MCF 10A (cell line): ENCODE data around the gene CEP85L. TPM values are rescaled to one million over a fixed set of nuclear protein-coding genes. Genes with fewer than 3 reads are reported as not detected.

ENCODE experiments used
- BruUV-seq: library from RNA; stranded (reverse); fragments of 400-500 nt; replicated peaks from 2 replicates; lab custom pipeline; 2021; lab: Mats Ljungman, UMichigan
- CTCF ChIA-PET: fragments of 300-600 bp; sonication (Branson Sonifier 250); formaldehyde crosslinking; extraction: SDS; loops from one replicate; lab custom pipeline; 2021; ENCODE audit warnings: antibody characterized with exemption, inconsistent platforms; lab: Yijun Ruan, JAX
- POLR2A ChIA-PET: fragments of 300-600, 350-650 bp; sonication (Branson Sonifier 250); formaldehyde crosslinking; extraction: SDS; loops from one replicate; lab custom pipeline; 2020; ENCODE audit warnings: antibody characterized with exemption, inconsistent platforms; lab: Yijun Ruan, JAX
- DNase-seq: peaks from one replicate; pipeline ENCODE4 v3.0.0-alpha.2; 2018; ENCODE audit not compliant: unreplicated experiment
- H3K27ac Mint-ChIP-seq: one replicate; pipeline ENCODE4 v1.8.0; 2022; ENCODE audit warnings: mild to moderate bottlenecking, low read depth, mixed read lengths; ENCODE audit not compliant: unreplicated experiment
- H3K27me3 Mint-ChIP-seq: one replicate; pipeline ENCODE4 v1.8.0; 2022; ENCODE audit warnings: mixed read lengths; ENCODE audit not compliant: insufficient read depth, unreplicated experiment
- H3K36me3 Mint-ChIP-seq: one replicate; pipeline ENCODE4 v1.8.0; 2022; ENCODE audit warnings: mild to moderate bottlenecking, moderate library complexity, mixed read lengths; ENCODE audit not compliant: insufficient read depth, unreplicated experiment
- H3K4me1 Mint-ChIP-seq: one replicate; pipeline ENCODE4 v1.8.0; 2022; ENCODE audit warnings: mixed read lengths; ENCODE audit not compliant: insufficient read depth, unreplicated experiment
- H3K4me3 Mint-ChIP-seq: one replicate; pipeline ENCODE4 v1.8.0; 2022; ENCODE audit warnings: mild to moderate bottlenecking, moderate library complexity, mixed read lengths; ENCODE audit not compliant: unreplicated experiment
- H3K9me3 Mint-ChIP-seq: one replicate; pipeline ENCODE4 v1.8.0; 2022; ENCODE audit warnings: mixed read lengths; ENCODE audit not compliant: unreplicated experiment
- CTCF ChIP-seq: fragments of 200-600 bp; IDR thresholded peaks from one replicate; pipeline ENCODE4 v1.8.0; 2022; ENCODE audit warnings: antibody characterized with exemption, mild to moderate bottlenecking; ENCODE audit not compliant: unreplicated experiment
- intact Hi-C: fragments of 100-400 bp; cut with micrococcal nuclease; formaldehyde crosslinking; loops from 2 replicates; pipeline ENCODE4 v1.14.1; 2022
- total RNA-seq: library from RNA; stranded (reverse); gene quantifications from 2 replicates; pipeline ENCODE4 v1.2.3, GENCODE V29; 2022

CEP85L gene
- total RNA-seq, 1 experiment from 2014 or later: 8.4 TPM

- DNase-seq: no peak
- peaks cover 14% of the 10 kb centered on the region for H3K9me3 Mint-ChIP-seq
- H3K4me1 Mint-ChIP-seq: peaks cover 7% of the 10 kb centered on the region
- intact Hi-C loops: no loop called here
- no TSS peak for BruUV-seq
- CTCF ChIA-PET: interaction anchor here (0.7 to 1.9 kb wide), 2 partner anchors 9 to 10 kb away, joined by 3 to 9 read pairs; no protein-coding TSS in a partner anchor
- H3K36me3 Mint-ChIP-seq: peaks cover under 1% of the 10 kb centered on the region
- H3K27me3 Mint-ChIP-seq: no peaks in the 10 kb centered on the region
- POLR2A ChIA-PET: no interaction called here
- no peak overlapping the region for H3K27ac Mint-ChIP-seq
- no peak overlapping the region for H3K4me3 Mint-ChIP-seq
- no peak for TF ChIP-seq CTCF
These were observed 80.3 kb downstream of the CEP85L start for GRCh38 chr6:118571121-118571520.

- Mint-ChIP-seq H3K27ac (no peak overlapping the region), H3K4me3 (no peak overlapping the region), H3K27me3 (no peaks in the 10 kb centered on the region), H3K36me3 (peaks cover 5% of the 10 kb centered on the region), H3K9me3 (peaks cover 9% of the 10 kb centered on the region), H3K4me1 (peaks cover 7% of the 10 kb centered on the region)
- intact Hi-C loops: no loop called here
- TF ChIP-seq CTCF: no peak
- BruUV-seq: no TSS peak
- CTCF ChIA-PET: interaction anchor here (2.5 kb wide), 1 partner anchor 10 kb away, joined by 9 read pairs; no protein-coding TSS in a partner anchor
- no peak for DNase-seq
- POLR2A ChIA-PET: interaction anchor here (1.1 kb wide), 1 partner anchor 10 kb away, joined by 3 read pairs; no protein-coding TSS in a partner anchor
These were observed 81.9 kb downstream of the CEP85L start for GRCh38 chr6:118569498-118569897.

- Mint-ChIP-seq H3K4me3 (no peak overlapping the region), H3K9me3 (no peaks in the 10 kb centered on the region), H3K36me3 (peaks cover 5% of the 10 kb centered on the region), H3K27ac (peak overlapping the region; percentile 42), H3K4me1 (no peaks in the 10 kb centered on the region), H3K27me3 (no peaks in the 10 kb centered on the region)
- intact Hi-C loops: no loop called here
- BruUV-seq: no TSS peak
- POLR2A ChIA-PET: no interaction called here
- no peak for DNase-seq
- CTCF ChIA-PET: interaction anchor here (0.6 to 2.5 kb wide), 4 partner anchors 12 to 285 kb away, joined by 3 to 9 read pairs (median 4); no protein-coding TSS in a partner anchor
- no peak for TF ChIP-seq CTCF
These were observed 83.4 kb downstream of the CEP85L start for GRCh38 chr6:118567974-118568373.

GRCh38 chr6:118565311-118565960, 86.0 kb downstream of the CEP85L start:
- ChIA-PET CTCF (interaction anchor here (0.6 to 2.9 kb wide), 44 partner anchors 8 to 1594 kb away, joined by 3 to 29 read pairs (median 3); no protein-coding TSS in a partner anchor), POLR2A (interaction anchor here (0.6 to 1.5 kb wide), 2 partner anchors 15 to 612 kb away, joined by 3 to 5 read pairs; no protein-coding TSS in a partner anchor)
- H3K4me1 Mint-ChIP-seq: no peaks in the 10 kb centered on the region
- H3K27ac Mint-ChIP-seq: peak overlapping the region; percentile 42
- peak; percentile 52 for TF ChIP-seq CTCF
- H3K9me3 Mint-ChIP-seq: no peaks in the 10 kb centered on the region
- intact Hi-C loops: loop anchor here (1.0 kb wide), 3 partner anchors 53 to 235 kb away; no protein-coding TSS in a partner anchor
- H3K27me3 Mint-ChIP-seq: no peaks in the 10 kb centered on the region
- H3K4me3 Mint-ChIP-seq: no peak overlapping the region
- BruUV-seq: TSS peak; percentile 41
- H3K36me3 Mint-ChIP-seq: peaks cover 5% of the 10 kb centered on the region
- DNase-seq: peak; percentile 42
